Posterior cingulate gyrus (tissue), 11 donors: Measurements from ENCODE around the gene MATR3.

ENCODE experiments used
- DNase-seq, 10 donors: peaks; one replicate each; pipeline versions ENCODE4 v3.0.0 to v3.0.0-alpha.2; 2020 to 2021; ENCODE audit warnings: mixed read lengths in 3 of 10
- intact Hi-C: fragments of 100-400 bp; cut with DNase I; formaldehyde crosslinking; loops from one replicate; pipeline ENCODE4 v1.15.1; 2023

MATR3 gene

GRCh38 chr5:139378941-139379361, 85.4 kb downstream of the MATR3 start:
- peak in 3 of 10 donors; percentile 25 to 64 (median 62) for DNase-seq
- intact Hi-C loops, result no loop called here

GRCh38 chr5:139379626-139380449, 86.3 kb downstream of the MATR3 start:
- intact Hi-C loops, result no loop called here
- peak in 3 of 10 donors; percentile 25 to 75 (median 69) for DNase-seq
